Thoracic aorta (tissue), 2 donors: Measurements from ENCODE around the gene COQ5. TPM values are rescaled to one million over a fixed set of nuclear protein-coding genes. Genes with fewer than 3 reads are reported as not detected.

Source experiments
- ATAC-seq: fragments of 150-250 bp; one replicate; pipeline ENCODE4 v1.8.0; 2017; ENCODE audit warnings: low read depth; ENCODE audit not compliant: insufficient number of reproducible peaks, low FRiP score
- DNase-seq: peaks from one replicate; pipeline ENCODE4 v3.0.0-alpha.2; 2020; ENCODE audit warnings: low spot score
- H3K27ac ChIP-seq, 2 donors: fragments of 200-600 bp; sonication (generic); 1 replicate in 1 of 2; 2 replicates in 1 of 2; pipeline ENCODE4 v1.5.1; 2016; ENCODE audit warnings: mild to moderate bottlenecking in 2 of 2, moderate library complexity in 2 of 2
- H3K27me3 ChIP-seq: fragments of 200-600 bp; sonication (generic); replicated peaks from 2 replicates; pipeline ENCODE4 v1.6.0; 2016; ENCODE audit warnings: mild to moderate bottlenecking; ENCODE audit not compliant: insufficient read depth
- H3K36me3 ChIP-seq: fragments of 200-600 bp; sonication (generic); one replicate; pipeline ENCODE4 v1.5.1; 2016
- H3K4me1 ChIP-seq, 2 donors: fragments of 200-600 bp; sonication (generic); 1 replicate in 1 of 2; 2 replicates in 1 of 2; pipeline versions ENCODE4 v1.5.1 to v1.6.0; 2016; ENCODE audit warnings: low read depth in 2 of 2, mild to moderate bottlenecking in 1 of 2; ENCODE audit not compliant: control insufficient read depth in 1 of 2
- H3K4me3 ChIP-seq: fragments of 200-600 bp; sonication (generic); 2 replicates; pipeline ENCODE4 v1.5.1; 2016; ENCODE audit warnings: mild to moderate bottlenecking
- H3K9me3 ChIP-seq: fragments of 200-600 bp; sonication (generic); 2 replicates; pipeline ENCODE4 v1.5.1; 2016
- CTCF ChIP-seq: fragments of 200-600 bp; sonication (generic); IDR thresholded peaks from one replicate; pipeline ENCODE4 v1.5.1; 2019; ENCODE audit warnings: antibody characterized with exemption
- total RNA-seq, 2 donors: library from RNA; depleted of rRNA; stranded (reverse); fragments of >200 nt; gene quantifications; one replicate each; pipeline versions ENCODE4 v1.1.0 to v1.2.3, GENCODE V29; 2016

COQ5 gene
- total RNA-seq, 2 donors from 2014 or later: 16.5 to 38.0 TPM

GRCh38 chr12:120480211-120480610 is 48.7 kb downstream of the COQ5 start:
- Histone ChIP-seq H3K27ac (no peak overlapping the region), H3K4me3 (no peak overlapping the region), H3K27me3 (no peaks in the 10 kb centered on the region), H3K4me1 (peaks cover 0 to under 1% of the 10 kb centered on the region in 2 donors), H3K36me3 (no peaks in the 10 kb centered on the region), H3K9me3 (no peaks in the 10 kb centered on the region)
- ATAC-seq (no peak), DNase-seq (no peak)
- no peak for TF ChIP-seq CTCF

GRCh38 chr12:120479458-120479857 is 49.5 kb downstream of the COQ5 start:
- Histone ChIP-seq H3K27ac (no peak overlapping the region), H3K4me3 (no peak overlapping the region), H3K9me3 (no peaks in the 10 kb centered on the region), H3K27me3 (no peaks in the 10 kb centered on the region), H3K4me1 (peaks cover 0 to 8% of the 10 kb centered on the region in 2 donors), H3K36me3 (no peaks in the 10 kb centered on the region)
- no peak for ATAC-seq
- no peak for TF ChIP-seq CTCF
- no peak for DNase-seq

- ATAC-seq (no peak), DNase-seq (no peak)
- no peak for TF ChIP-seq CTCF
- no peak overlapping the region for H3K27ac ChIP-seq
- no peaks in the 10 kb centered on the region for H3K9me3 ChIP-seq
- H3K4me1 ChIP-seq: peaks cover 0 to 16% of the 10 kb centered on the region in 2 donors
- no peak overlapping the region for H3K4me3 ChIP-seq
- no peaks in the 10 kb centered on the region for H3K27me3 ChIP-seq
- no peaks in the 10 kb centered on the region for H3K36me3 ChIP-seq
These were observed 53.3 kb downstream of the COQ5 start for GRCh38 chr12:120475643-120476042.

GRCh38 chr12:120474616-120474960 is 54.4 kb downstream of the COQ5 start:
- no peak for DNase-seq
- no peak for ATAC-seq
- no peak overlapping the region for H3K27ac ChIP-seq
- TF ChIP-seq CTCF: no peak
- no peaks in the 10 kb centered on the region for H3K36me3 ChIP-seq
- no peaks in the 10 kb centered on the region for H3K27me3 ChIP-seq
- no peak overlapping the region for H3K4me3 ChIP-seq
- H3K4me1 ChIP-seq: peaks cover 4 to 24% of the 10 kb centered on the region in 2 donors
- no peaks in the 10 kb centered on the region for H3K9me3 ChIP-seq

GRCh38 chr12:120473807-120474615 is 54.9 kb downstream of the COQ5 start:
- DNase-seq (no peak), ATAC-seq (no peak)
- H3K27me3 ChIP-seq: no peaks in the 10 kb centered on the region
- no peak for TF ChIP-seq CTCF
- H3K4me3 ChIP-seq: no peak overlapping the region
- H3K27ac ChIP-seq: peak overlapping the region in 1 of 2 donors; percentile 43
- peaks cover 4 to 24% of the 10 kb centered on the region in 2 donors for H3K4me1 ChIP-seq
- no peaks in the 10 kb centered on the region for H3K9me3 ChIP-seq
- H3K36me3 ChIP-seq: no peaks in the 10 kb centered on the region
